Measurements from ENCODE around the gene C3orf70.

DNA sequence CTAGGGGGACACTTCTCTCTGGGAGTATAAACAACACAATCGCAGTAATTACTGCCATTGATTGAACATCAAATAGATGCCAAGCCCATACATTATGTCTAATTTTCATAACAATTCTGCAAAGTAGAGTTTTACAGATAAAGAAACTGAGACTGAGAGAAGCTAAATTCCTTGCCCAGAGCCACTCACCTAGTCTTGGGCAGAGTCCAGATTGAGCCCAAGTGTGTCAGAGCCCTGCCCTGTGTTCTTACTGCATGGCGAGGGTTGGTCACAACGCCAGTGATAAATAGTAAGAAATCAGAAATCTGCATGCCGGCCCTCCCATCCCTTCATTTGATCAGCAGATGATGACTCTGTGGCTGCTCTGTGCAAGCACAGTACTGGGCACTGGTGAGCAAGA is 106.3 kb downstream of the C3orf70 start:
- TF ChIP-seq, protein P1, sequence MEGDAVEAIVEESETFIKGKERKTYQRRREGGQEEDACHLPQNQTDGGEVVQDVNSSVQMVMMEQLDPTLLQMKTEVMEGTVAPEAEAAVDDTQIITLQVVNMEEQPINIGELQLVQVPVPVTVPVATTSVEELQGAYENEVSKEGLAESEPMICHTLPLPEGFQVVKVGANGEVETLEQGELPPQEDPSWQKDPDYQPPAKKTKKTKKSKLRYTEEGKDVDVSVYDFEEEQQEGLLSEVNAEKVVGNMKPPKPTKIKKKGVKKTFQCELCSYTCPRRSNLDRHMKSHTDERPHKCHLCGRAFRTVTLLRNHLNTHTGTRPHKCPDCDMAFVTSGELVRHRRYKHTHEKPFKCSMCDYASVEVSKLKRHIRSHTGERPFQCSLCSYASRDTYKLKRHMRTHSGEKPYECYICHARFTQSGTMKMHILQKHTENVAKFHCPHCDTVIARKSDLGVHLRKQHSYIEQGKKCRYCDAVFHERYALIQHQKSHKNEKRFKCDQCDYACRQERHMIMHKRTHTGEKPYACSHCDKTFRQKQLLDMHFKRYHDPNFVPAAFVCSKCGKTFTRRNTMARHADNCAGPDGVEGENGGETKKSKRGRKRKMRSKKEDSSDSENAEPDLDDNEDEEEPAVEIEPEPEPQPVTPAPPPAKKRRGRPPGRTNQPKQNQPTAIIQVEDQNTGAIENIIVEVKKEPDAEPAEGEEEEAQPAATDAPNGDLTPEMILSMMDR (IDR thresholded peaks at IDR 0.05) = no peak
- TF ChIP-seq POLR2AphosphoS5 (IDR thresholded peaks at IDR 0.05) (no peak), POLR2A (IDR thresholded peaks at IDR 0.05) (no peak)

Measured in suprapubic skin (tissue), 4 donors.